Measurements from ENCODE around the gene PLAA. TPM values are rescaled to one million over a fixed set of nuclear protein-coding genes. Genes with fewer than 3 reads are reported as not detected.

PLAA gene
- 49.0 TPM for total RNA-seq

DNA sequence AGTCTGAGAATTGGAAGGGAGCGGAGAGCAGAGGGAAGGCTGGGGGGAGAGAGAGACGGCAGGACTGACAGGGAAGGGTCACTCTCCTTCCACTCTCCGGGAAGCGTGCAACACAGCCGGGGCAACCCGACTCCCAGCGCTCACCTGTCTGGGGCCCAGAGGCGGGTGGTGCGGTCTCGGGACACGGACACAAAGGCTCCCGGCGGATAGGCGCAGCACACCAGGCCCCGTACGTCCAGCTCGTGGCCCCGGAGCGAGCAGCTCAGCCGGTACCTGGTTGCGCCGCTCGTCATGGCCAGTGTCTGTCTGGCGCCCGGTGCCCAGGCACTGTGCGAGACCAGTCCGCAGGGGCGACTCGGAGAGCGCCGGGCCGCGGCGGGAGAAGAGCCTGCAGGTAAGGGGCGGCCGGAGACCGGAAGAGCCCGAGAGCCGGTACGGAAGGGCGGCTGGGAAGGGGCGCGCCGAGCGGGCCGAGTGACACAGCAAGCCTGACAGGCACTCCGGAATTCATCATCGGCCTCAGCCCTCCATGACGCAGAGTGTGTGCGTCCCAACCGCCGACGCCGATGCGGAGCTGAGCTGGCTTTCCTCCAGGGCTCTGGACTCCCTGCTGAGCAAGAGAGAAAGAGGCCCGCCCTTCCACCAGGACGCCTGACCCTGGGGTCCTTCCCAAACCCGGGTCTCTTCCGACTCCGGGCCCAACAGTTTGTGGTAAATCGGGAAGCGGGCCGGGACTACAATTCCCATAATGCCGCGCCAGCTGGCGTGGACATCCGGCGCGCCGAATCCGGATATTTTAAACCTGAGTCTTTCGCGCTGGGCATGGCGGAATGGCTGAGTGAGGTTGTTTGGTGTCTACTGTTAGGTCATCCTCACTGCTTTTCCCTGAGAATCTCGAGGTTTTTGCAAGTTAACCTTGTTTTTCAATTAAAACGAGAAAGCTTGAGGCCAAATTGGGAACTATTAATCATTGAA is at the start of gene PLAA:
PLAA (minus strand) TSS at position 490 of the 975 bp plus-strand sequence; CDS start at position 293, 197 bp downstream.
- peak; percentile 90 for DNase-seq

GRCh38 chr9:26995810-26996209 is 48.8 kb upstream of the PLAA start:
- DNase-seq: no peak

- no peak for DNase-seq
Observed at GRCh38 chr9:26983340-26983739, 36.3 kb upstream of the PLAA start.

GRCh38 chr9:26975728-26976707 is 29.0 kb upstream of the PLAA start:
- no peak for DNase-seq

DNA sequence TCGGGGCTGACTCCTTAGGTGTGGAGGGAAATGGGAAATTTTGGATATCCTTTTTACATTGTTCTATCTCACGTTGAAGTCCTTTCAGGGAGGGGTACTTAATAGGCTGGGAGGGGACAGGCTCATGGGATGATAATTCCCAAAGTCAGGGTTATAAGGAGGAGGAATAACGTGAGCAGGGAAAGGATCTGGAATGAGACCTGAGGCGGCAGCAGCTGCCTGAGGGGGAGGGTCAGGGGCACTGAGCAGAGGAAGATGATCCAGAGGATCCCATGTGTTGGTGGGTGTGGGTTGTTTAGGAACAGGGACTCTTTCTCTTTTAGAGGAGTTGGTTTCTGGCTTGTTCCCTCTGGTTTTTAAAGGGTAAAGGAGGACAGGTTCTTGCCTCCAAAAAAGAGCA is 27.9 kb upstream of the PLAA start:
- DNase-seq: no peak

- DNase-seq: no peak
Observed at GRCh38 chr9:26973989-26974388, 26.9 kb upstream of the PLAA start.

GRCh38 chr9:26971721-26972120 is 24.7 kb upstream of the PLAA start:
- DNase-seq: no peak

DNA sequence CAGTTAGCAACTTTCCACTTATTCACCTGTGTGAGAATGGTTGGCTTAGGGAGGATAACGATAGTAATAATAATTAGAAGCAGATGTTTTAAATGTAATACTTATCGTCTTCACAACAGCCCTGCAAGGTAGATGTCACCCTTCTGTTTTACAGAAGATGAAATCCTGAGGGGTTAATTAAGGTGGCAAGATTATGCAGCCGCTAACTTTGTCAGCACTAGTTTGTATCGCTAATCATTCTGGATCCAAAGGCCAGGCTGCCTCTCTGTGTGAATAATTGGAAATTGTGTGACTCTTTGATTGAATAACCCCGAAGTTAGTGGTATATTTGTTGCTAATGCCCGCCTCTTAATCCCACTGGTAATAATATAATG is 9.8 kb upstream of the PLAA start:
- no peak for DNase-seq

DNA sequence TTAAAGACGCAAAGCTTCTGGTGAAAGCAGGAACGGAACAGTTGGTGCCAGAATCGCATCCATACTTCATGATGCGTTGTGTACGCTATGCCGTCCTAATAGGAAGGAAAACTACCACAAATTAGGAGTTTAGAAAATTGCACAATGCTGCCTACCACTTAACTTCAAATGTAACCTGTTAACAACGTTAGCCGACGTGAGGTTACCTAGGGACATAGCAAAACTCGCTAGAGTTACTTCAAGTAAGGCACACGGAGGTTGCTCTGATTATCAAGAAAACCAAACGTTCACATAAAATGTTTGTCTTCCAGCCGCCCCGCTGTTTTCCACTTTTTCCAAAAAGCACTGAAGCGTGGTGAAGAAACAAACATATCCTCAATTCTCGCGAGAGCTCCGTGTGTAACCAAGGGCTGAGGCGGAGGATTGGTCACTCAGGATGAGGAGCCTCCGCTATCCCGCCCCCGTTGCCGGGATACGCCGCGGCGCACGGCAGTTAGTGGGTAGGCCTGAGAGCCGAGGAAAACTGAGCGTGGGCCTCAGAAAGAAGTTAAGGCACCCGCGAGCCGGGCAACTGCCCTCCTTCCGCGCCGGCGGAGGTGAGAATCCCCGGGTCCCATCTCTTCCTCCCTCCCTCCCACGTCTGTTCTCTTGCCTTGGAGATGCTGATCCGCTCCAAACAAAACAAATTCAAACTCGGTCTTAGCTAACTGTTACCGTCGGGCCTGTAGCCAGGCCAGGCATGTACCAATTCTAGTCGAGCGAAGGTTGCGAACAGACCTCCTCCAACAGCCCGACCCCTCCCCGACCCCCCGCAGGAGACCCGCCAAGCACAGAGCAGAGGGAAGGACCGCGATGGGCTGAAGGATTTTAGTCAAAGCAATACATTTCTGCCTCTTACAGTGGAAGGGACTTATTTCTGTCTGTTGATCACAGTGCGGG is 9.1 kb upstream of the PLAA start, which contains the start of gene IFT74:
IFT74 (plus strand) TSS at position 492 of the 939 bp plus-strand sequence. CDS start 5,556 bp downstream, outside the sequence.
- peak; percentile 96 for DNase-seq

GRCh38 chr9:26955222-26955903 is 8.3 kb upstream of the PLAA start:
- DNase-seq: no peak

- DNase-seq: no peak
Observed at GRCh38 chr9:26954050-26954508, 7.0 kb upstream of the PLAA start.

GRCh38 chr9:26951794-26952193 is 4.8 kb upstream of the PLAA start:
- DNase-seq: no peak

GRCh38 chr9:26950521-26950920 is 3.5 kb upstream of the PLAA start:
- no peak for DNase-seq

- DNase-seq: no peak
Observed at GRCh38 chr9:26949637-26950069, 2.6 kb upstream of the PLAA start.

DNA sequence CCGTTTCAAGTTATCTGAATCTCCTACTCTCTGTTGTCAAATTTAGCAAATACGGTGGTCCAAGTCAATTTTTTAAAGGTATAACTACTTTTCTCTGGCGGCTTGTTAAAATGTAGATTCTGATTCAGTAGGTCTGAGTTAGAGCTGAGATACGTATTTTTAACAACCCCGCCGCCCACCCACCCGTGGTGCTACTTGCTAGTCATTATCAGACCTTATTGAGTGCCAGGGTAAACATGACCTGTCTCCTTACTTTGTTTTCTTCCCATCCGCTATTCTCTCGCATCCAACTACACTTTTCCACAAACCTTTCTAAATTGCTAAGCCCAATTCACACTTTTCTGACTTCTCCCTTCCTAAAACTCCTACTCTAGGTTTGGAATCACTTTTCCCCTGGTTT is 694 bp upstream of the PLAA start:
- DNase-seq: no peak

- no peak for DNase-seq
Observed at GRCh38 chr9:26945591-26945990, 1.5 kb downstream of the PLAA start.

DNA sequence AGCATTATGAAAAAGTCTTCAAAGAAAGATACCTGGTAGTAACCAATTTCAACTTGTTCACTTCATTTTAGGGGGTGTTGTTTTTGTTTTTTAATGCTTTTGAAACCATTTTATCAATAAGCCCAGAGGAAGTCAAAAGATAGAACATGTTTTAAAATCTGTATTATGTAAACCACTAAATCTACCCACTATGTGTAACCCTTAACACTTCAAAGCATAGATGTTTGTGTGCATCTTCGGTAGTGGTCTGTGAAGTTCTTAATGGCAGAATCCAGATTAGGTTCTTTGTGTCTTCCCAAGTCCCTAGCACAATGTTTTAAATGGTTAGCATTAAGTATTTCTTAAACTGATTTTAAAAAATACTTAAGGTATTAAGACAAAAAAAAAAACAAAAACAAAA is 6.3 kb downstream of the PLAA start:
- no peak for DNase-seq

DNA sequence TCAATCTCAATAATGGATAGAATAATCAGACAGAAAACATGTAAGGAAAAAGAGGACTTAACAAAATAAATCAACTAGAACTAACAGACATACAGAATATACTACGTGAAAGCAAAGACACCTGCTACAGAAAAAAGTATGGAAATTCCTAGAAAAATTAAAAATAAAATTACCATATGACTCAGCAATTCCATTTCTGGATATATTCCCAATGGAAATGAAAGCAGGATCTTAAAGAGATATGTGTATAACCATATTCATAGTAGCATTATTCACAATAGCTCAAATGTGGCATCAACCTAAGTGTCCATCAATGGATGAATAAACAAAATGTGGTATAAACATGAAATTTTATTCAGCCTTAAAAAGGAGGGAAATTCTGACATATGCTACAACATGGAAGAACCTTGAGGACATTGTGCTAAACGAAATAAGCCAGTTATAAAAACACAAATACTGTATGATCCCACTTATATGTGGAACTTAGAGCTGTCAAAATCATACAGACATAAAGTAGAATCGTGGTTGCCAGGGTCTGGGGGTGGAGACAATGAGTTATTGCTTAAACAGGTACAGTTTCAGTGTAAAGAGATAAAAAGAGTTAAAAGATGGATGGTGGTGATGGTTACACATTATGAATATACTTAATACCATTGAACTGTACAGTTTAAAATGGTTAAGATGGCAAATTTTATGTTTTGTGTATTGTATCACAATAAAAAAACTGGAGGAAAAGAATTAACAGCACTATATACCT is 6.9 kb downstream of the PLAA start:
- DNase-seq: no peak

GRCh38 chr9:26937816-26938371 is 9.1 kb downstream of the PLAA start:
- DNase-seq: no peak

- DNase-seq: no peak
Observed at GRCh38 chr9:26935847-26936246, 11.2 kb downstream of the PLAA start.

Measured in occipital lobe (tissue), 2 donors.